ENCODE measurements around the gene KDM4C. TPM values are rescaled to one million over a fixed set of nuclear protein-coding genes. Genes with fewer than 3 reads are reported as not detected.

KDM4C gene
- total and polyA plus RNA-seq, 2 of the 8 experiments (the other 6 are each of a cell fraction or from before 2014, with no cell fraction given) = 13.0 to 26.1 TPM

DNA sequence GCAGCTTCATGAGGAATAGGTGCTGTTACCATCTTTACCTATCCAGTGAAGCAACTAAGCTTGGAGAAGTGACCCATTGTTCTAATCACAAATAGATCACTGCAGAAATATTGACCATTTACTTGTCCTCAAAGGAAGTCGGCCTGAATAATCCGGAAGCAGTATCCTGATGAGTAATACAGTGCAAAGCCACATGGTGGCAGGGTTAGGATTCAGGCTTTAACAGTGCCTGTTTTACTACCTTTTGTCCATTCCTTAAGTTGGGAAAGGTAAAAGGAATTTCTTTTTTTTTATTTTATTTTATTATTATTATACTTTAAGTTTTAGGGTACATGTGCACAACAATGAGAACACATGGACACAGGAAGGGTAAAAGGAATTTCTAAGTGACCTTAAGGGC, 336.3 kb downstream of the KDM4C start:
- DNase-seq (ENCODE audit: low read depth in 1 of 2, low spot score in 2 of 2) (no peak), FAIRE-seq (peak; percentile 32)

More for the DNA sequence above, 336.3 kb downstream of the KDM4C start:
- Histone ChIP-seq H3K4me1 (replicated peaks in 1 of 4; ENCODE audit: control insufficient read depth in 3 of 4, insufficient read depth in 4 of 4, low read length in 3 of 4) (peaks cover 0 to under 1% (median 0%) of the 10 kb centered on the region in 4 experiments; a peak in 1 of 7 replicates), H4K8ac (ENCODE audit: extremely low read depth, insufficient read depth, low read length) (no peak overlapping the region), H3K4me3 (ENCODE audit: extremely low read depth in 1 of 4, insufficient read depth in 2 of 4, low read depth in 3 of 4, low read length in 4 of 4) (no peak overlapping the region), H2BK120ac (replicated peaks; ENCODE audit: low read depth, low read length) (no peak overlapping the region), H3K9ac (replicated peaks in 1 of 4; ENCODE audit: extremely low read depth in 1 of 4, low read depth in 3 of 4, low read length in 3 of 4) (no peak overlapping the region), H2BK12ac (ENCODE audit: low read depth, low read length) (no peak overlapping the region), H3K27ac (ENCODE audit: low read depth, low read length) (no peak overlapping the region), H3K36me3 (ENCODE audit: control insufficient read depth in 2 of 4, insufficient read depth in 4 of 4, low read length in 3 of 4) (no peaks in the 10 kb centered on the region; a peak in 1 of 8 replicates), H3K56ac (replicated peaks; ENCODE audit: insufficient read length, low read depth, low read length) (no peak overlapping the region), H3K14ac (ENCODE audit: insufficient read length) (no peak overlapping the region), H3K4me2 (ENCODE audit: insufficient read depth in 1 of 2, low read depth in 2 of 2, low read length in 2 of 2) (no peak overlapping the region), H4K91ac (replicated peaks; ENCODE audit: insufficient read length, low read length) (no peak overlapping the region), H2BK20ac (ENCODE audit: low read length) (no peak overlapping the region), H3K23ac (ENCODE audit: insufficient read length) (no peak overlapping the region), H2AFZ (ENCODE audit: low read length) (no peak overlapping the region), H3K18ac (ENCODE audit: extremely low read depth, low read length) (no peak overlapping the region), H3K79me1 (ENCODE audit: low read depth, low read length) (no peaks in the 10 kb centered on the region), H4K5ac (ENCODE audit: insufficient read length, low read depth, low read length) (no peak overlapping the region), H3K79me2 (ENCODE audit: control insufficient read depth in 1 of 2, insufficient read depth in 2 of 2, low read length in 2 of 2) (no peaks in the 10 kb centered on the region), H4K20me1 (replicated peaks in 1 of 2; ENCODE audit: control insufficient read depth in 1 of 2, insufficient read depth in 2 of 2, low read length in 2 of 2) (no peaks in the 10 kb centered on the region), H3K4ac (replicated peaks; ENCODE audit: insufficient read length, low read depth, low read length) (no peak overlapping the region), H3K9me3 (ENCODE audit: insufficient read depth in 2 of 2, low read depth in 1 of 2, low read length in 1 of 2) (no peaks in the 10 kb centered on the region), H2BK15ac (ENCODE audit: low read length) (no peak overlapping the region), H3K27me3 (replicated peaks in 1 of 4; ENCODE audit: control insufficient read depth in 3 of 4, extremely low read depth in 1 of 4, insufficient read depth in 3 of 4, low read length in 3 of 4) (no peaks in the 10 kb centered on the region), H2AK5ac (ENCODE audit: low read depth, low read length) (no peak overlapping the region), H2BK5ac (ENCODE audit: low read depth, low read length) (no peak overlapping the region), H3K23me2 (ENCODE audit: low read depth, low read length) (no peaks in the 10 kb centered on the region)
- POLR2A ChIA-PET (ENCODE audit: partially characterized antibody) = no interaction called here
- TF ChIP-seq, protein P1, sequence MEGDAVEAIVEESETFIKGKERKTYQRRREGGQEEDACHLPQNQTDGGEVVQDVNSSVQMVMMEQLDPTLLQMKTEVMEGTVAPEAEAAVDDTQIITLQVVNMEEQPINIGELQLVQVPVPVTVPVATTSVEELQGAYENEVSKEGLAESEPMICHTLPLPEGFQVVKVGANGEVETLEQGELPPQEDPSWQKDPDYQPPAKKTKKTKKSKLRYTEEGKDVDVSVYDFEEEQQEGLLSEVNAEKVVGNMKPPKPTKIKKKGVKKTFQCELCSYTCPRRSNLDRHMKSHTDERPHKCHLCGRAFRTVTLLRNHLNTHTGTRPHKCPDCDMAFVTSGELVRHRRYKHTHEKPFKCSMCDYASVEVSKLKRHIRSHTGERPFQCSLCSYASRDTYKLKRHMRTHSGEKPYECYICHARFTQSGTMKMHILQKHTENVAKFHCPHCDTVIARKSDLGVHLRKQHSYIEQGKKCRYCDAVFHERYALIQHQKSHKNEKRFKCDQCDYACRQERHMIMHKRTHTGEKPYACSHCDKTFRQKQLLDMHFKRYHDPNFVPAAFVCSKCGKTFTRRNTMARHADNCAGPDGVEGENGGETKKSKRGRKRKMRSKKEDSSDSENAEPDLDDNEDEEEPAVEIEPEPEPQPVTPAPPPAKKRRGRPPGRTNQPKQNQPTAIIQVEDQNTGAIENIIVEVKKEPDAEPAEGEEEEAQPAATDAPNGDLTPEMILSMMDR (IDR thresholded peaks at IDR 0.05; ENCODE audit: control extremely low read depth in 1 of 3, insufficient read depth in 1 of 3, low read depth in 1 of 3, low read length in 3 of 3) = peak in 2 of 3 experiments; percentile 50 to 58; a peak in 2 of 4 replicates
- peak; percentile 61 to 69 for TF ChIP-seq RAD21 (IDR thresholded peaks at IDR 0.05 in 1 of 2, conservative IDR thresholded peaks at IDR 0.05 in 1 of 2; ENCODE audit: low read depth in 2 of 2, low read length in 2 of 2)
- TF ChIP-seq RBBP5 (IDR thresholded peaks at IDR 0.05; ENCODE audit: borderline replicate concordance, low read depth, low read length) = no peak
- WGBS, 2 experiments (ENCODE audit: extremely low coverage in 1 of 2, insufficient coverage in 1 of 2, insufficient read length in 1 of 2, insufficient replicate concordance in 2 of 2, low coverage in 1 of 2, low lambda C conversion rate in 2 of 2, missing lambda C conversion rate in 1 of 2) = 86% methylated on average over 2 of the region's 2 CpGs; no CpG with 5 or more reads in 1 of the 2 experiments
- CTCF ChIA-PET (ENCODE audit: partially characterized antibody) = interaction anchor here (0.7 to 5.0 kb wide), 14 partner anchors 11 to 419 kb away, joined by 3 to 23 read pairs (median 4); no protein-coding TSS in a partner anchor

All from H1 (cell line).